HK-2 (cell line): ENCODE data around the gene ZNF665.
A peak's percentile ranks its signal among the peaks of the same experiment; 100 is the strongest.
"Not testable (repeated sequence)": the region's sequence is repeated elsewhere in the genome, so short reads cannot be mapped to it uniquely, and the experiment has no call there.

Experiments used
- DNase-seq: peaks from one replicate; pipeline ENCODE4 v3.0.0-alpha.2; 2018; ENCODE audit not compliant: unreplicated experiment

Gene ZNF665

DNA sequence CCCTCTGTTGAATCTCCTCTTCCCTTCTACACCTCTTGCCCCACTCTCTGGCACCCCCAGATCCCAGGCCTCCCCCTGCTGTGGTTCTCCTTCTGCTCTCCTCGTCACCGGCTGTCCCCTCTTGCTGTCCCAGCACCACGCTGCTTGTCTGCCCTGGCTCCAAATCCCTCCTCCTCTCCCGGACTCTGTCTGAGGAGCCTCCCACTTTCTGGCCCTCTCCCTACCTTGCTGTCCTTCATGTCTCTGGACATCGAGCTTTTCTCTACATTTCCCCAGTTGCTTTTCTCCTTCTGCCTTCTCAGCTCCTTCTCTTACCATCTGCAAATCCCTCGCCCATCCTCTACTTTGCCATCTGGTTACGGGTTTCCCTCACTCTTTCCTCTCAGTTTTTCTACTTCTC lies 35.5 kb downstream of the ZNF665 start:
- DNase-seq: peak; percentile 26

DNA sequence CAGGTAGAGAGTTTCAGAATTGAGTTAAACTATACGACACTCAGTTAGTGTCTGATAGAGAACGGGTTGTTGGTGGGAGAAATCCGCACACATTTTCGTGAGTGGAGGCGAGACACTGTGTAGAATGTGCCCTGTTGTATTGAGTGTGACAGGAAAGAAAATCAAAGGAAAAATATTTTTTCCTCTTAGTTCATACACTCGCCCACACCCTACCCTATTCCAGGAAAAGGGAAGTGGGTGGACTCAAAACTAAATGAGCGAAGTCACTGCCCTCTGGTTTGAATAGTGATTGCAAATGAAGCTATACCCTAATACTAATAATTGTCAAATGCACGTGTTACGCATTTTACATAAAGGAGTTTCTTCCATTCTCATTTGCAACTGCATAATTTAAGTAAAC lies 36.3 kb downstream of the ZNF665 start:
- DNase-seq: no peak

DNA sequence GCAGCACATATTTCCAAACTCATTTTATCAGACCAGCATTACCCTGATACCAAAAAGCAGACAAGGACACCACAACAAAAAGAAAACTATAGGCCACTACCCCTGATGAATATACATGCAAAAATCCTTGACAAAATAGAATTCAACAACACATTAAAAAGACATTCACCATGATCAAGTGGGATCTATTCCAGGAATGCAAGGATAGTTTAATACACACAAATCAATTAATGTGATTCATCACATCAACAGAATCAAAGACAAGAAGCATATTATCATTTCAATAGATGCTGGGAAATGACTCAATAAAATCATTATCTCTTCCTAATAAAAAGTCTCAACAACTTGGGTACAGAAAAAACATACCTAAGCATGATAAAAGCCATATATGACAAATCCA lies 45.5 kb downstream of the ZNF665 start:
- DNase-seq: no peak

DNA sequence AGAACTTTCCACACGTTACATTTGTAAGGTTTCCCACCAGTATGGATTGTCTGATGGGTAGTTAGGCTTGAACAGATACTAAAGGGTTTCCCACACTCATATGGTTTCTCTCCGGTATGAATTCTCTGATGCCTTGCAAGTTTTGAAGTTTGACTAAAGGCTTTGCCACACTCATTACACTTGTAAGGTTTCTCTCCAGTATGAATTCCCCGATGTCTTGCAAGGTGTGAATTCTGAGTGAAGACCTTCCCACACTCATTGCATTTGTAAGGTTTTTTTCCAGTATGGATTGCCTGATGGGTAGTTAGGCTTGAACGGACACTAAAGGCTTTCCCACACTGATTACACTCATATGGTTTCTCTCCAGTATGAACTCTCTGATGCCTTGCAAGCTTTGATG lies 52.8 kb downstream of the ZNF665 start:
- no peak for DNase-seq

DNA sequence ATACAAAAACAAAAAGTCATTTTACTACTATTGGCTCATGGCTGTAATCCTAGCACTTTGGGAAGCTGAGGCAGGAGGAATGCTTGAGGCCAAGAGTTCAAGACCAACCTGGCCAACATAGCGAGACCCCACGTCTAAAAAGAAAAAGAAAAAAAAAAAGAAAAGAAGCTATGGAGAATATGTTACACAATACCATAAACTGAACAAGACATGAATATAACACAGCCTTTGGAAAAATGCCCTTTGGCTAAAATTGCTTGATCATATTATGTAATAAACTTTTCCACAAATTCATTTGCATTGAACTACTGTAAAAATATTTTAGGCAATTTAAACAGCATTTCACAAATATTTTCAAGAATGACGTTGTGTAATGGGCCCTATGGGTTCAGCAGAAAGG lies 56.7 kb downstream of the ZNF665 start:
- no peak for DNase-seq

DNA sequence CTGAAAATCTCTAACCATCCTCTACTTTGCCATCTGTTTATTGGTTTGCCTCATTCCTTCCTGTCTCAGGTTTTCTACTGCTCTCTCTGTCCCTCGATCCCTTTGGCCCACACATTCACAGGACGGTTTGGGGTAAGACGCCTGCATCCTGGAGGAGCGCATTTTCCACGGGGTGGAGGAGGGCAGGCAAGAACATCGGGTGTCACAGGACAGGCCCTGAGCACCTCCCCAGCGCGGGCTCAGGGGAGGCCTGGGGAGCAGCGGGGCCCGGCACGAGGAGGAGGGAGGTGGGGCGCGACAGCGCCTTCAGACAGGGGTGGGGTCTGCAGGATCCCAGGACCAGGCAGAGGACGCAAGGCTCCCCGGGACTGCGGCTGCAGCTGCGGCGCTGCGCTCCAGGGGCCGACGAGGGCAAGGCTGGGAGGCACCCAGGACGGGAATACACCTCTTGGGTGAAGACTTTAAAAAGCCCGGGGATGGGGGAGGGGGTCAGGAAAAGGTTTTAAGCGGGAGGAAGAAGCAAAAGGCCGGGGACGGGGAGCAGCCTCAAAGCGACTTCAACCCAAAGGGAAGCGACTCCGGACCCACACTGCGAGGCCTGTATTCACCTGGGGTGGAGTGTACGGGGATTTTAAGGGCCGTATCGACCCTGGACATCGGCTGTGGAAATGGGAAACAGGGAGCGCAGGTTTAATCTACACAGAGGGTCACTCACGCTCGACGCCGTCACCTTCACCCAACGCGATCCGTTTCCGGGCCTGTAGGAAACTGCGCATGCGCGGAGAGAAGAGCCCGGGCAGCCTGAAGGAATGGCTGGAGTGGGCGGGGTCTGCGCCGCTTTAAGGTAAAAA lies 60.8 kb downstream of the ZNF665 start, which contains the start of gene ZNF415:
ZNF415 (minus strand) TSS at position 770 of the 851 bp plus-strand sequence. CDS start 10,234 bp downstream, outside the sequence.
- DNase-seq: peak; percentile 91

DNA sequence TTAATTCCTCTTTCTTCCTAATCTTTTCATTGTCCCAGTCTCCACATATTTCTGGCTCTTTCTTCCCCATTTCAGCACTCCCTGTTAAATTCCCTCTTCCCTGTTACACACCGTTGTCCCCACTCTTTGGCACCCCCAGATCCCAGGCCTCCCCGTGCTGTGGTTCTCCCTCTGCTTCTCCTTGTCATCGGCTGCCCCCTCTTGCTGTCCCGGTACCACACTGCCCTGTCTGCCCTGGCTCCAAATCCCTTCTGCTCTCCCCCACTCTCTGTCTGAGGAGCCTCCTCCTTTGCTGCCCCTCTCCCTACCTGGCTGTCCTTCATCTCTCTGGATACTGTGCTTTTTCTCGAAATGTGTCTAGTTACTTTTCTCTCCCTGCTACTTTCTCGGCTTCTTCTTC lies 61.4 kb downstream of the ZNF665 start:
- no peak for DNase-seq

DNA sequence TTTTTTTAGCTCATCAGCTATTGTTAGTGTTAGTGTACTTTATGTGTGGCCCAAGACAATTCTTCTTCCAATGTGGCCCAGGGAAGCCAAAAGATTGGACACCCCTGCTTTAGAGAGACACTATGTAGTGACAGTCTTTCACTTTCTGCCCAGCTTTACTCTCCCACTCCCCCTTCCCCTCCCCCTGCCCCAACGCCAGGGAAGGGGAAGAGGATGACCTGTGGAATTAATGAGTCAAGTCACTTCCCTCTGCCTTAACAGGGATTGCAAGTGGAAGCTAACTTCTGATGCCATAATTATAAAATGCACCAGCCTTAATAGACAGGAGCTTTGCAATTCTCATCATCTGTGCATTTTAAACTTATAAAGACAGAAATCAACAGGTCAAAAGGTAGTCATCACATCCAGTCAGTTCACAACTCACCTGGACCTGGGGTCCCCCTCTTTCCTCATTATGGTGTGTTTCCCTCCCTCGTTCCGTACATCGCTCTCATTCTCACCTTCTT lies 62.0 kb downstream of the ZNF665 start:
- DNase-seq: no peak

DNA sequence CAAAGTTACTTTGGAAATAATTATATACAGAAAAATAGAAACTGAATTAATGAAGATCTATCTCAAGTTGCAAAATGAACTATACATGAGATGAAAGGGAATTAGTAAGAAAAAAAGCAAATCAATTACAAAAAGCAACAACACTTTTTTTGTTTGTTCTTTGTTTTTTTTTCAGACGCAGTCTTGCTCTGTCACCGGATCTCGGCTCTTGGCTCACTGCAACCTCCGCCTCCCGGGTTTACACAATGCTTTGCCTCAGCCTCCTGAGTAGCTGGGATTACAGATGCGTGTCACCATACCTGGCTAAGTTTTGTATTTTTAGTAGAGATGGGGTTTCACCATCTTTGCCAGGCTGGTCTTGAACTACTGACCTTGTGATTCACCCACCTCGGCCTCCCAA lies 62.7 kb downstream of the ZNF665 start:
- no peak for DNase-seq

DNA sequence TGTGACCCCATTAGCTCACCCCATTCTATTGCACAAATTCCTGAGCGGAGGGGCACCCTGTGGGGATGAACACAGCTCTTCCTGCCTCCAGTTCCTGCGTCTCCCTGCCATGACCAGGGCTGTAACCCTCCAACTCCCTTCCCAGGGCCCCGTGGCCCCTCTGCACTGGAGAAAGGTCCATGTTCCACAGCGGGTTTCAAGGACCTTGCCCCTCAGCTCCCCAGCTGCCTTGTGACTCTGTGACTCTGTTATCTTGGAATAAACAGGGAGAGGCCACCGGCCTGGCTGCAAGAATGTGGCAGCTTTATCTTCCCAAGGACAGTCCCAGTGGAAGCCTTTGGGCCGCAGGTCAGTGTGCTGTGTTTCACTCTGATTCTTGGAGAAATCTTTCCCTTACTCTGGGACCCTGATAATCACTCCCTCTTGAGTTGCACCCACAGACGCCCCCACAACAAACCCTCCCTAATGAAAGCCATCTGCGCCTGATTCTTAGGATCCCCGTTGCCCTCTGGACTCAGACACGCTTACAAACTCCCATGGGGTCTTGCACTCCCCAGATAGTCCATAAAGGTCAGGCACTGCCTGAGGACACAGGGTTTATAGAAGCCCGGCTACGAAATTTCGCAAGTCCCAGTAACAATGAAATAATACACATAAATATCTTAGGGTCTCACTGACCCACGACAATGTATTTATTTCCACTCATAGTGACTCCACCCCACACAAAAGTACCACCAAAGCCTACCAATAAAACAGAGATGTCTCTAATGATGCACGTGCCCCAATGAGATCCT lies 66.2 kb downstream of the ZNF665 start:
- not testable (repeated sequence) for DNase-seq

DNA sequence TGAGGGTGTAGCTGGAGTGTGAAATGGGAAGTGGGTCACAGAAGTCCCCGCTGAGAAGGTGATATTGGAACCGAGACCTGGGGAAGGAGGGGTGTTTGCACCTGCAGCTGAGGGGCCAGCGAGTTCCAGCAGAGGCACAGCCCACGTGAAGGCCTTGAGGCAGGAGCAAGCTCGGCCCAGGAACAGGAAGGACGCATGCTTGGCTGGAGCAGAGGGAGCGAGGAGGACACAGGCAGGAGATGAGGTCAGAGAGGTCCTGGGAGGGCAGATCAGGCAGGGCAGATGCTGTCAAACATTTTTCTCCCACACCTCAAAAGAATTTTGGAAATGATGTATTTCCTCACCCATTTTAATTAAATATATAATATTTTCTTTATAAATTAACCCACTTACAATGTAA lies 69.8 kb downstream of the ZNF665 start:
- DNase-seq: no peak
